H1 (cell line): ENCODE results near the gene FRAT2.

Experiments
- CTCF ChIP-seq, 3 experiments: IDR thresholded peaks; 1 replicate in 2 of 3; 2 replicates in 1 of 3; pipeline versions ENCODE4 v1.5.1 to v1.6.1; 2011; ENCODE audit warnings: low read length in 3 of 3, mild to moderate bottlenecking in 3 of 3, inconsistent platforms in 2 of 3, low read depth in 1 of 3, moderate library complexity in 1 of 3; ENCODE audit not compliant: insufficient read depth in 1 of 3; ENCODE audit errors: control extremely low read depth in 1 of 3
- RXRA ChIP-seq: IDR thresholded peaks from 2 replicates; pipeline ENCODE4 v1.6.1; 2011; ENCODE audit warnings: low read depth, mild to moderate bottlenecking, low read length, moderate library complexity; ENCODE audit not compliant: insufficient read depth

- TF ChIP-seq RXRA (no peak), CTCF (IDR thresholded peaks at IDR 0.05; ENCODE audit: control extremely low read depth in 1 of 3, insufficient read depth in 1 of 3, low read depth in 1 of 3, low read length in 3 of 3) (no peak)
Observed at GRCh38 chr10:97358781-97359180, 24.3 kb upstream of the FRAT2 start.
